Stomach (tissue), 4 donors: Measurements from ENCODE around the gene CHGA.

ENCODE experiments used
- CTCF ChIP-seq, 7 experiments: fragments of 450-650 bp in 4 of 7; fragments of 200-600 bp in 3 of 7; sonication (generic) in 3 of 7; IDR thresholded peaks; one replicate each; pipeline ENCODE4 v1.5.1; 2016 to 2019; ENCODE audit warnings: antibody characterized with exemption in 7 of 7, control low read depth in 2 of 7, mild to moderate bottlenecking in 1 of 7
- EP300 ChIP-seq: sonication (generic); formaldehyde crosslinking; IDR thresholded peaks from one replicate; pipeline ENCODE4 v1.6.1; 2017; ENCODE audit warnings: antibody characterized with exemption
- POLR2A ChIP-seq, 4 donors: fragments of 450-650 bp; IDR thresholded peaks; one replicate each; pipeline ENCODE4 v1.6.1; 2016; ENCODE audit warnings: antibody characterized with exemption in 4 of 4, control low read depth in 2 of 4, mild to moderate bottlenecking in 1 of 4, moderate library complexity in 1 of 4
- POLR2AphosphoS5 ChIP-seq, 3 donors: sonication (generic); formaldehyde crosslinking; IDR thresholded peaks; one replicate each; pipeline ENCODE4 v1.6.1; 2016; ENCODE audit warnings: antibody characterized with exemption in 3 of 3

GRCh38 chr14:92935446-92935845 is 12.5 kb downstream of the CHGA start:
- TF ChIP-seq CTCF (IDR thresholded peaks at IDR 0.05) (no peak), POLR2AphosphoS5 (IDR thresholded peaks at IDR 0.05) (no peak), POLR2A (IDR thresholded peaks at IDR 0.05) (no peak), EP300 (no peak)
